C4-2B (cell line): ENCODE results near the gene CLTCL1.

Source experiments
- ZFX ChIP-seq: fragments of 450-650 bp; IDR thresholded peaks from 2 replicates; pipeline ENCODE4 v1.6.1; 2017
- TF ChIP-seq, protein P1 (sequence below): fragments of 450-650 bp; conservative IDR thresholded peaks from 2 replicates; pipeline ENCODE4 v1.5.1; 2017; ENCODE audit warnings: mild to moderate bottlenecking

DNA sequence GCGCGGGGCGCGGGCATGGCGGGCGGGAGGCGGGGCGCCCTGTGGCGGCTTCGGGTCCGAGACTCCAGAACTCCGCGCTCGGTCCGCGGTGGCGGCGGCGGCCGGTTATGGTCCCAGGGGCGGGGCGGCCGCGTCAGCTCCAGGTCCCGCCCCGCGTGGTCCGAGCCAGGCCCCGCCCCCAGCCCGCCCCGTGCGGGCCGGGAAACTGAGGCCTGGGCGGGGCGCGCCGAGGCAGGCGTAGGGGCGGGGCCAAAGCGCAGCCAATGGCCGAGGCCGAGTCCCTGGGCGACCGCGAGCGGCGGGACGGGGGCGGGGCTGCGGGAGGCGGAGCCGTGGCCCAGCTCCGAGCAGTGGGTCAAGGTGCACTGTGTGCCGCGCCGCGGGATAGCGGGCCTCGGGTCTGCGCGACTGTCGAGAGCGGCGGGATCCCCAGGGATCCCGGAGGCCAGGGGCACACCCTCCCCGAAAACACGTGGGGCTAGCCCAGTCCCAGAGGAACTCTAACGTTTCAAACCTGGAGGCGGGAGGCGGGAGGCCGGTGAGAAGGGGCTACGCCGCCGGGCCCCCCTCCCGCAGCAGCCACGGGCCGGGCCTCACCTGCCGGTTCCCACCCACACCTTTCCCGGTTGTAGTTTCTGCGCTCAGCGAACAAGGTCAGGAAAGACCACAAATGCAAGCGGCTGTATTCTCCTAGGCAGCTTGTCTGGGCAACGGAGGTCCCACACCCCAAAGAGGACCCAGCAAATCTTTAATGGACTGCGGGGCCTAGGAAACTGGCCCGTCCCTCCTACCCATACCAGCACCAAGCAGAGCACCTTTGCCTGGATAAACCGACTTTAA, 112.6 kb downstream of the CLTCL1 start, which contains the start of gene SLC25A1:
- TF ChIP-seq, protein P1, sequence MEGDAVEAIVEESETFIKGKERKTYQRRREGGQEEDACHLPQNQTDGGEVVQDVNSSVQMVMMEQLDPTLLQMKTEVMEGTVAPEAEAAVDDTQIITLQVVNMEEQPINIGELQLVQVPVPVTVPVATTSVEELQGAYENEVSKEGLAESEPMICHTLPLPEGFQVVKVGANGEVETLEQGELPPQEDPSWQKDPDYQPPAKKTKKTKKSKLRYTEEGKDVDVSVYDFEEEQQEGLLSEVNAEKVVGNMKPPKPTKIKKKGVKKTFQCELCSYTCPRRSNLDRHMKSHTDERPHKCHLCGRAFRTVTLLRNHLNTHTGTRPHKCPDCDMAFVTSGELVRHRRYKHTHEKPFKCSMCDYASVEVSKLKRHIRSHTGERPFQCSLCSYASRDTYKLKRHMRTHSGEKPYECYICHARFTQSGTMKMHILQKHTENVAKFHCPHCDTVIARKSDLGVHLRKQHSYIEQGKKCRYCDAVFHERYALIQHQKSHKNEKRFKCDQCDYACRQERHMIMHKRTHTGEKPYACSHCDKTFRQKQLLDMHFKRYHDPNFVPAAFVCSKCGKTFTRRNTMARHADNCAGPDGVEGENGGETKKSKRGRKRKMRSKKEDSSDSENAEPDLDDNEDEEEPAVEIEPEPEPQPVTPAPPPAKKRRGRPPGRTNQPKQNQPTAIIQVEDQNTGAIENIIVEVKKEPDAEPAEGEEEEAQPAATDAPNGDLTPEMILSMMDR, result no peak
- no peak for TF ChIP-seq ZFX
